SK-N-SH treated with all-trans-retinoic acid at 6 μM for 48 hours (cell line): ENCODE data around the gene DAB2IP.

ENCODE experiments used
- ESRRG ChIP-seq: fragments of 250-450 bp; sonication (Bioruptor Pico); IDR thresholded peaks from 2 replicates; pipeline ENCODE4 v1.6.1; 2021; ENCODE audit warnings: mild to moderate bottlenecking
- PPARA ChIP-seq: fragments of 250-450 bp; sonication (Bioruptor Pico); IDR thresholded peaks from 2 replicates; pipeline ENCODE4 v1.5.0; 2020; ENCODE audit warnings: mild to moderate bottlenecking, borderline replicate concordance
- RARB ChIP-seq: fragments of 250-450 bp; sonication (Bioruptor Pico); IDR thresholded peaks from 2 replicates; pipeline ENCODE4 v1.8.0; 2021; ENCODE audit warnings: mild to moderate bottlenecking, moderate library complexity
- SNAI2 ChIP-seq: fragments of 250-450 bp; sonication (Bioruptor Pico); IDR thresholded peaks from 2 replicates; pipeline ENCODE4 v1.5.0; 2020; ENCODE audit warnings: mild to moderate bottlenecking, moderate library complexity
- ZFP3 ChIP-seq: fragments of 250-450 bp; sonication (Bioruptor Pico); IDR thresholded peaks from 2 replicates; pipeline ENCODE4 v1.5.0; 2020; ENCODE audit warnings: mild to moderate bottlenecking, moderate library complexity
- ZFP30 ChIP-seq: fragments of 450-650 bp; formaldehyde crosslinking; IDR thresholded peaks from 2 replicates; pipeline ENCODE4 v1.5.0; 2022; ENCODE audit warnings: mild to moderate bottlenecking, moderate library complexity
- ZNF8 ChIP-seq: fragments of 450-650 bp; formaldehyde crosslinking; IDR thresholded peaks from 2 replicates; pipeline ENCODE4 v1.5.0; 2020; ENCODE audit warnings: mild to moderate bottlenecking, moderate library complexity
- TF ChIP-seq, protein P1 (sequence below): fragments of 250-450 bp; sonication (Bioruptor Pico); IDR thresholded peaks from 2 replicates; pipeline ENCODE4 v1.8.0; 2021; ENCODE audit warnings: low read depth, mild to moderate bottlenecking, moderate library complexity, borderline replicate concordance
- TF ChIP-seq, protein P2 (sequence below): fragments of 250-450 bp; sonication (Bioruptor Pico); IDR thresholded peaks from 2 replicates; pipeline ENCODE4 v1.5.0; 2020; ENCODE audit warnings: mild to moderate bottlenecking, moderate library complexity
- TF ChIP-seq, protein P3 (sequence below): fragments of 250-450 bp; sonication (Bioruptor Pico); IDR thresholded peaks from 2 replicates; pipeline ENCODE4 v1.8.0; 2020; ENCODE audit warnings: mild to moderate bottlenecking, moderate library complexity, borderline replicate concordance
- TF ChIP-seq, protein P4 (sequence below): fragments of 250-450 bp; sonication (Bioruptor Pico); IDR thresholded peaks from 2 replicates; pipeline ENCODE4 v1.5.1; 2020; ENCODE audit warnings: low read depth, mild to moderate bottlenecking, moderate library complexity
- TF ChIP-seq, protein P5 (sequence below): fragments of 250-450 bp; sonication (Bioruptor Pico); IDR thresholded peaks from 2 replicates; pipeline ENCODE4 v1.5.1; 2021; ENCODE audit warnings: mild to moderate bottlenecking, moderate library complexity

DNA sequence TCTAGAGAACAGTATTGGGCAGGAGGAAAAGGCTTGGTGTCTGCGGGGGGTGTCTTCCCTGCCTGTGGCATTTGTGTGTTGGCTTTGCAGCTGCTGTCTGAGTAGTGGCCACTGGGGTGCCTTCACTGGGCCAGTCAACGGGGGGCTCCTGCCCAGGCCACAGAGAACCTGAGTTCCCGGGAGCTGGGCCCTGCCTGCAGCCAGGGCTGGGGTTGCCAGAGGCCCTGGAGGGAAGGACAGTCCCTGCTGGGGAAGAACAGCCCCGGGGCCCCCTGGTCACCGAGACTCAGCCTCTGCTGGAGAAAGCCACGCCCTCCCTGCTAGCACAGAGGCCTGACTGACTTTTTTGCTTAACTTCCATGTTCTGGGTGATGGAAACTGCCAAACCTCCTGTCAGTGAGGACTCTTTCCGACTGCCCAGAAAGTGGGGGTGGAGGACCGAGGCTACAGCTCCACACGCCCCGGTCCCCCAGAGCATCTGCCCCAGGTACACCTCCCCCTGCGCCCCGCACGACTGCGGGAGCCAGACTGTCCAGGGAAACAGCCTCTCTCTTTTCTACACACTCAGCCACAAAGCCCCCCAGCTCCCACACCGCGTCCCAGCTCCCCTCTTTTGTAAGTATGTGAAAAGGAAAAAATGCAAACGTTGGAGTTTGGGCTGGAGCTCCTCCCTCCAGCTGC, 133.4 kb downstream of the DAB2IP start:
- TF ChIP-seq ZFP30 (CRISPR knock-in tag) (no peak), ZNF8 (no peak), ESRRG (CRISPR knock-in tag) (no peak), SNAI2 (CRISPR knock-in tag) (no peak), ZFP3 (no peak), RARB (CRISPR knock-in tag) (no peak), PPARA (CRISPR knock-in tag) (no peak)
- TF ChIP-seq, protein P1, sequence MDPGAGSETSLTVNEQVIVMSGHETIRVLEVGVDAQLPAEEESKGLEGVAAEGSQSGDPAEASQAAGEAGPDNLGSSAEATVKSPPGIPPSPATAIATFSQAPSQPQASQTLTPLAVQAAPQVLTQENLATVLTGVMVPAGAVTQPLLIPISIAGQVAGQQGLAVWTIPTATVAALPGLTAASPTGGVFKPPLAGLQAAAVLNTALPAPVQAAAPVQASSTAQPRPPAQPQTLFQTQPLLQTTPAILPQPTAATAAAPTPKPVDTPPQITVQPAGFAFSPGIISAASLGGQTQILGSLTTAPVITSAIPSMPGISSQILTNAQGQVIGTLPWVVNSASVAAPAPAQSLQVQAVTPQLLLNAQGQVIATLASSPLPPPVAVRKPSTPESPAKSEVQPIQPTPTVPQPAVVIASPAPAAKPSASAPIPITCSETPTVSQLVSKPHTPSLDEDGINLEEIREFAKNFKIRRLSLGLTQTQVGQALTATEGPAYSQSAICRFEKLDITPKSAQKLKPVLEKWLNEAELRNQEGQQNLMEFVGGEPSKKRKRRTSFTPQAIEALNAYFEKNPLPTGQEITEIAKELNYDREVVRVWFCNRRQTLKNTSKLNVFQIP, result no peak
- TF ChIP-seq, protein P2, sequence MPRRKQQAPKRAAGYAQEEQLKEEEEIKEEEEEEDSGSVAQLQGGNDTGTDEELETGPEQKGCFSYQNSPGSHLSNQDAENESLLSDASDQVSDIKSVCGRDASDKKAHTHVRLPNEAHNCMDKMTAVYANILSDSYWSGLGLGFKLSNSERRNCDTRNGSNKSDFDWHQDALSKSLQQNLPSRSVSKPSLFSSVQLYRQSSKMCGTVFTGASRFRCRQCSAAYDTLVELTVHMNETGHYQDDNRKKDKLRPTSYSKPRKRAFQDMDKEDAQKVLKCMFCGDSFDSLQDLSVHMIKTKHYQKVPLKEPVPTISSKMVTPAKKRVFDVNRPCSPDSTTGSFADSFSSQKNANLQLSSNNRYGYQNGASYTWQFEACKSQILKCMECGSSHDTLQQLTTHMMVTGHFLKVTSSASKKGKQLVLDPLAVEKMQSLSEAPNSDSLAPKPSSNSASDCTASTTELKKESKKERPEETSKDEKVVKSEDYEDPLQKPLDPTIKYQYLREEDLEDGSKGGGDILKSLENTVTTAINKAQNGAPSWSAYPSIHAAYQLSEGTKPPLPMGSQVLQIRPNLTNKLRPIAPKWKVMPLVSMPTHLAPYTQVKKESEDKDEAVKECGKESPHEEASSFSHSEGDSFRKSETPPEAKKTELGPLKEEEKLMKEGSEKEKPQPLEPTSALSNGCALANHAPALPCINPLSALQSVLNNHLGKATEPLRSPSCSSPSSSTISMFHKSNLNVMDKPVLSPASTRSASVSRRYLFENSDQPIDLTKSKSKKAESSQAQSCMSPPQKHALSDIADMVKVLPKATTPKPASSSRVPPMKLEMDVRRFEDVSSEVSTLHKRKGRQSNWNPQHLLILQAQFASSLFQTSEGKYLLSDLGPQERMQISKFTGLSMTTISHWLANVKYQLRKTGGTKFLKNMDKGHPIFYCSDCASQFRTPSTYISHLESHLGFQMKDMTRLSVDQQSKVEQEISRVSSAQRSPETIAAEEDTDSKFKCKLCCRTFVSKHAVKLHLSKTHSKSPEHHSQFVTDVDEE (CRISPR knock-in tag), result no peak
- TF ChIP-seq, protein P3, sequence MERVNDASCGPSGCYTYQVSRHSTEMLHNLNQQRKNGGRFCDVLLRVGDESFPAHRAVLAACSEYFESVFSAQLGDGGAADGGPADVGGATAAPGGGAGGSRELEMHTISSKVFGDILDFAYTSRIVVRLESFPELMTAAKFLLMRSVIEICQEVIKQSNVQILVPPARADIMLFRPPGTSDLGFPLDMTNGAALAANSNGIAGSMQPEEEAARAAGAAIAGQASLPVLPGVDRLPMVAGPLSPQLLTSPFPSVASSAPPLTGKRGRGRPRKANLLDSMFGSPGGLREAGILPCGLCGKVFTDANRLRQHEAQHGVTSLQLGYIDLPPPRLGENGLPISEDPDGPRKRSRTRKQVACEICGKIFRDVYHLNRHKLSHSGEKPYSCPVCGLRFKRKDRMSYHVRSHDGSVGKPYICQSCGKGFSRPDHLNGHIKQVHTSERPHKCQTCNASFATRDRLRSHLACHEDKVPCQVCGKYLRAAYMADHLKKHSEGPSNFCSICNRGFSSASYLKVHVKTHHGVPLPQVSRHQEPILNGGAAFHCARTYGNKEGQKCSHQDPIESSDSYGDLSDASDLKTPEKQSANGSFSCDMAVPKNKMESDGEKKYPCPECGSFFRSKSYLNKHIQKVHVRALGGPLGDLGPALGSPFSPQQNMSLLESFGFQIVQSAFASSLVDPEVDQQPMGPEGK (CRISPR knock-in tag), result no peak
- TF ChIP-seq, protein P4, sequence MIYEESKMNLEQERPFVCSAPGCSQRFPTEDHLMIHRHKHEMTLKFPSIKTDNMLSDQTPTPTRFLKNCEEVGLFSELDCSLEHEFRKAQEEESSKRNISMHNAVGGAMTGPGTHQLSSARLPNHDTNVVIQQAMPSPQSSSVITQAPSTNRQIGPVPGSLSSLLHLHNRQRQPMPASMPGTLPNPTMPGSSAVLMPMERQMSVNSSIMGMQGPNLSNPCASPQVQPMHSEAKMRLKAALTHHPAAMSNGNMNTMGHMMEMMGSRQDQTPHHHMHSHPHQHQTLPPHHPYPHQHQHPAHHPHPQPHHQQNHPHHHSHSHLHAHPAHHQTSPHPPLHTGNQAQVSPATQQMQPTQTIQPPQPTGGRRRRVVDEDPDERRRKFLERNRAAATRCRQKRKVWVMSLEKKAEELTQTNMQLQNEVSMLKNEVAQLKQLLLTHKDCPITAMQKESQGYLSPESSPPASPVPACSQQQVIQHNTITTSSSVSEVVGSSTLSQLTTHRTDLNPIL (CRISPR knock-in tag), result no peak
- TF ChIP-seq, protein P5, sequence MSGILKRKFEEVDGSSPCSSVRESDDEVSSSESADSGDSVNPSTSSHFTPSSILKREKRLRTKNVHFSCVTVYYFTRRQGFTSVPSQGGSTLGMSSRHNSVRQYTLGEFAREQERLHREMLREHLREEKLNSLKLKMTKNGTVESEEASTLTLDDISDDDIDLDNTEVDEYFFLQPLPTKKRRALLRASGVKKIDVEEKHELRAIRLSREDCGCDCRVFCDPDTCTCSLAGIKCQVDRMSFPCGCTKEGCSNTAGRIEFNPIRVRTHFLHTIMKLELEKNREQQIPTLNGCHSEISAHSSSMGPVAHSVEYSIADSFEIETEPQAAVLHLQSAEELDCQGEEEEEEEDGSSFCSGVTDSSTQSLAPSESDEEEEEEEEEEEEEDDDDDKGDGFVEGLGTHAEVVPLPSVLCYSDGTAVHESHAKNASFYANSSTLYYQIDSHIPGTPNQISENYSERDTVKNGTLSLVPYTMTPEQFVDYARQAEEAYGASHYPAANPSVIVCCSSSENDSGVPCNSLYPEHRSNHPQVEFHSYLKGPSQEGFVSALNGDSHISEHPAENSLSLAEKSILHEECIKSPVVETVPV (CRISPR knock-in tag), result no peak
